Left renal pelvis (tissue), 4 donors: ENCODE measurements around the gene OR5H2. TPM values are rescaled to one million over a fixed set of nuclear protein-coding genes. Genes with fewer than 3 reads are reported as not detected.
"Not testable (repeated sequence)": the region's sequence is repeated elsewhere in the genome, so short reads cannot be mapped to it uniquely, and the experiment has no call there.

ENCODE experiments used
- DNase-seq, 4 donors: peaks; one replicate each; pipeline ENCODE4 v3.0.0-alpha.2; 2013; ENCODE audit warnings: low read depth in 4 of 4, low spot score in 3 of 4
- polyA plus RNA-seq, 4 donors: library from polyadenylated mRNA; unstranded; fragments of 120-200 nt; gene quantifications; one replicate each; pipeline ENCODE4 v1.2.1, GENCODE V29; 2013; ENCODE audit not compliant: insufficient read length in 4 of 4

Gene OR5H2
- not detected for polyA plus RNA-seq

- DNase-seq: no peak
Observed at GRCh38 chr3:98282205-98282604, at the start of gene OR5H2. Gene OR5H2 (plus strand): TSS chr3:98282505. CDS start chr3:98282903, 398 bp downstream.

- DNase-seq: no peak
Observed at GRCh38 chr3:98233468-98233867, 48.8 kb upstream of the OR5H2 start.

- no peak for DNase-seq
Observed at GRCh38 chr3:98240131-98240530, 42.2 kb upstream of the OR5H2 start.

- DNase-seq: no peak
Observed at GRCh38 chr3:98242155-98242554, 40.1 kb upstream of the OR5H2 start.

- no peak for DNase-seq
Observed at GRCh38 chr3:98243843-98244242, 38.5 kb upstream of the OR5H2 start.

- no peak for DNase-seq
Observed at GRCh38 chr3:98246142-98246541, 36.2 kb upstream of the OR5H2 start.

GRCh38 chr3:98256026-98256425 is 26.3 kb upstream of the OR5H2 start:
- not testable (repeated sequence) for DNase-seq

GRCh38 chr3:98259707-98260106 is 22.6 kb upstream of the OR5H2 start:
- no peak for DNase-seq

- no peak for DNase-seq
Observed at GRCh38 chr3:98262046-98262445, 20.3 kb upstream of the OR5H2 start.

GRCh38 chr3:98263944-98264343 is 18.4 kb upstream of the OR5H2 start, which contains the start of gene OR5H6:
Gene OR5H6 (plus strand): TSS chr3:98264244. CDS start chr3:98264333, 89 bp downstream.
- DNase-seq: no peak

- no peak for DNase-seq
Observed at GRCh38 chr3:98269846-98270245, 12.5 kb upstream of the OR5H2 start.

GRCh38 chr3:98272126-98272525 is 10.2 kb upstream of the OR5H2 start:
- no peak for DNase-seq

GRCh38 chr3:98274914-98275313 is 7.4 kb upstream of the OR5H2 start:
- no peak for DNase-seq

GRCh38 chr3:98290916-98291315 is 8.6 kb downstream of the OR5H2 start:
- DNase-seq: no peak

- no peak for DNase-seq
Observed at GRCh38 chr3:98291332-98291957, 9.1 kb downstream of the OR5H2 start.

- no peak for DNase-seq
Observed at GRCh38 chr3:98322101-98322500, 39.8 kb downstream of the OR5H2 start.

GRCh38 chr3:98322686-98323085 is 40.4 kb downstream of the OR5H2 start:
- no peak for DNase-seq

GRCh38 chr3:98323425-98323824 is 41.1 kb downstream of the OR5H2 start:
- DNase-seq: no peak

GRCh38 chr3:98325055-98325454 is 42.8 kb downstream of the OR5H2 start:
- DNase-seq: no peak

GRCh38 chr3:98326105-98326893 is 44.0 kb downstream of the OR5H2 start:
- DNase-seq: no peak

- DNase-seq: no peak
Observed at GRCh38 chr3:98326945-98327344, 44.6 kb downstream of the OR5H2 start.

GRCh38 chr3:98328933-98329332 is 46.6 kb downstream of the OR5H2 start:
- no peak for DNase-seq
